ENCODE data around the gene NPL.

The NPL gene

DNA sequence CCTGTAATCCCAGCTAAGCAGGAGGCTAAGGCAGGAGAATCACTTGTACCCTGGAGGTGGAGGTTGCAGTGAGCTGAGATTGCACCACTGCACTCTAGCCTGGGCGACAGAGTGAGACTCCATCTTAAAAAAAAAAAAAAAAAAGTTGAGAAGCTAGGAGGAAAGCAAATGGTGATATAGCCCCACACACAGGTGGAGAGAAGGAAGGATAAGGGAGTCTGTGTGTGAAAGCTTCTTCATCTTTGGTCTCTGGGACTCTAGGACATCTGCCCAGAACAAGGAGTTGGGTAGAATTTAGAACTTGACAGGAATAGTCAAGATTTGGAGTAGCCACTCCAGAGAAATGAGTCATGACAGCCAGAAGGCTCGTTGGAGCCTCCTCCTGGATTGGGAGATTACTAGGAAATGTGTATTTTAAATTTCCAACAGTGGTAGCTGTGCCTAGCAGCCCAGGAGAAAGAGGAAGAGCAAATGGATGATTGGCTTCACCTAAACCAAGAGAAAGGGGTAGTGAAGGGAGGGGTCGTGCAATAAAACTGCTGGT, 19.9 kb downstream of the NPL start:
- ATAC-seq = no peak; the same call in 2 of the 3 replicates
- TF ChIP-seq, protein P1, sequence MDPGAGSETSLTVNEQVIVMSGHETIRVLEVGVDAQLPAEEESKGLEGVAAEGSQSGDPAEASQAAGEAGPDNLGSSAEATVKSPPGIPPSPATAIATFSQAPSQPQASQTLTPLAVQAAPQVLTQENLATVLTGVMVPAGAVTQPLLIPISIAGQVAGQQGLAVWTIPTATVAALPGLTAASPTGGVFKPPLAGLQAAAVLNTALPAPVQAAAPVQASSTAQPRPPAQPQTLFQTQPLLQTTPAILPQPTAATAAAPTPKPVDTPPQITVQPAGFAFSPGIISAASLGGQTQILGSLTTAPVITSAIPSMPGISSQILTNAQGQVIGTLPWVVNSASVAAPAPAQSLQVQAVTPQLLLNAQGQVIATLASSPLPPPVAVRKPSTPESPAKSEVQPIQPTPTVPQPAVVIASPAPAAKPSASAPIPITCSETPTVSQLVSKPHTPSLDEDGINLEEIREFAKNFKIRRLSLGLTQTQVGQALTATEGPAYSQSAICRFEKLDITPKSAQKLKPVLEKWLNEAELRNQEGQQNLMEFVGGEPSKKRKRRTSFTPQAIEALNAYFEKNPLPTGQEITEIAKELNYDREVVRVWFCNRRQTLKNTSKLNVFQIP (CRISPR knock-in tag; IDR thresholded peaks at IDR 0.05; ENCODE audit: borderline replicate concordance, low read depth) = no peak
- no peak for TF ChIP-seq PPARA (CRISPR knock-in tag; IDR thresholded peaks at IDR 0.05; ENCODE audit: borderline replicate concordance)
- no peak for TF ChIP-seq PATZ1 (CRISPR knock-in tag; IDR thresholded peaks at IDR 0.05; ENCODE audit: borderline replicate concordance)
- no peak for TF ChIP-seq ISL1 (CRISPR knock-in tag; IDR thresholded peaks at IDR 0.05)
- TF ChIP-seq ZNF8 (CRISPR knock-in tag; IDR thresholded peaks at IDR 0.05) = no peak
- TF ChIP-seq TOX (CRISPR knock-in tag; IDR thresholded peaks at IDR 0.05; ENCODE audit: borderline replicate concordance) = no peak
- TF ChIP-seq RARB (CRISPR knock-in tag; IDR thresholded peaks at IDR 0.05) = no peak
- TF ChIP-seq BACH2 (CRISPR knock-in tag; IDR thresholded peaks at IDR 0.05; ENCODE audit: borderline replicate concordance) = no peak
- TF ChIP-seq, protein P2, sequence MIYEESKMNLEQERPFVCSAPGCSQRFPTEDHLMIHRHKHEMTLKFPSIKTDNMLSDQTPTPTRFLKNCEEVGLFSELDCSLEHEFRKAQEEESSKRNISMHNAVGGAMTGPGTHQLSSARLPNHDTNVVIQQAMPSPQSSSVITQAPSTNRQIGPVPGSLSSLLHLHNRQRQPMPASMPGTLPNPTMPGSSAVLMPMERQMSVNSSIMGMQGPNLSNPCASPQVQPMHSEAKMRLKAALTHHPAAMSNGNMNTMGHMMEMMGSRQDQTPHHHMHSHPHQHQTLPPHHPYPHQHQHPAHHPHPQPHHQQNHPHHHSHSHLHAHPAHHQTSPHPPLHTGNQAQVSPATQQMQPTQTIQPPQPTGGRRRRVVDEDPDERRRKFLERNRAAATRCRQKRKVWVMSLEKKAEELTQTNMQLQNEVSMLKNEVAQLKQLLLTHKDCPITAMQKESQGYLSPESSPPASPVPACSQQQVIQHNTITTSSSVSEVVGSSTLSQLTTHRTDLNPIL (CRISPR knock-in tag; IDR thresholded peaks at IDR 0.05; ENCODE audit: low read depth) = no peak
- TF ChIP-seq ZFP30 (CRISPR knock-in tag; IDR thresholded peaks at IDR 0.05) = no peak
- TF ChIP-seq, protein P3, sequence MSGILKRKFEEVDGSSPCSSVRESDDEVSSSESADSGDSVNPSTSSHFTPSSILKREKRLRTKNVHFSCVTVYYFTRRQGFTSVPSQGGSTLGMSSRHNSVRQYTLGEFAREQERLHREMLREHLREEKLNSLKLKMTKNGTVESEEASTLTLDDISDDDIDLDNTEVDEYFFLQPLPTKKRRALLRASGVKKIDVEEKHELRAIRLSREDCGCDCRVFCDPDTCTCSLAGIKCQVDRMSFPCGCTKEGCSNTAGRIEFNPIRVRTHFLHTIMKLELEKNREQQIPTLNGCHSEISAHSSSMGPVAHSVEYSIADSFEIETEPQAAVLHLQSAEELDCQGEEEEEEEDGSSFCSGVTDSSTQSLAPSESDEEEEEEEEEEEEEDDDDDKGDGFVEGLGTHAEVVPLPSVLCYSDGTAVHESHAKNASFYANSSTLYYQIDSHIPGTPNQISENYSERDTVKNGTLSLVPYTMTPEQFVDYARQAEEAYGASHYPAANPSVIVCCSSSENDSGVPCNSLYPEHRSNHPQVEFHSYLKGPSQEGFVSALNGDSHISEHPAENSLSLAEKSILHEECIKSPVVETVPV (CRISPR knock-in tag; IDR thresholded peaks at IDR 0.05) = no peak
- no peak for TF ChIP-seq ZC3H10 (CRISPR knock-in tag; IDR thresholded peaks at IDR 0.05)
- no peak for TF ChIP-seq OSR1 (CRISPR knock-in tag; IDR thresholded peaks at IDR 0.05)
- no peak for TF ChIP-seq GLIS3 (CRISPR knock-in tag; IDR thresholded peaks at IDR 0.05)
- TF ChIP-seq CSDC2 (CRISPR knock-in tag; IDR thresholded peaks at IDR 0.05) = no peak
- TF ChIP-seq ARNTL (CRISPR knock-in tag; IDR thresholded peaks at IDR 0.05; ENCODE audit: borderline replicate concordance, low read depth) = no peak
- no peak for TF ChIP-seq ZFP3 (CRISPR knock-in tag; IDR thresholded peaks at IDR 0.05)
- TF ChIP-seq ESRRG (CRISPR knock-in tag; IDR thresholded peaks at IDR 0.05) = no peak

DNA sequence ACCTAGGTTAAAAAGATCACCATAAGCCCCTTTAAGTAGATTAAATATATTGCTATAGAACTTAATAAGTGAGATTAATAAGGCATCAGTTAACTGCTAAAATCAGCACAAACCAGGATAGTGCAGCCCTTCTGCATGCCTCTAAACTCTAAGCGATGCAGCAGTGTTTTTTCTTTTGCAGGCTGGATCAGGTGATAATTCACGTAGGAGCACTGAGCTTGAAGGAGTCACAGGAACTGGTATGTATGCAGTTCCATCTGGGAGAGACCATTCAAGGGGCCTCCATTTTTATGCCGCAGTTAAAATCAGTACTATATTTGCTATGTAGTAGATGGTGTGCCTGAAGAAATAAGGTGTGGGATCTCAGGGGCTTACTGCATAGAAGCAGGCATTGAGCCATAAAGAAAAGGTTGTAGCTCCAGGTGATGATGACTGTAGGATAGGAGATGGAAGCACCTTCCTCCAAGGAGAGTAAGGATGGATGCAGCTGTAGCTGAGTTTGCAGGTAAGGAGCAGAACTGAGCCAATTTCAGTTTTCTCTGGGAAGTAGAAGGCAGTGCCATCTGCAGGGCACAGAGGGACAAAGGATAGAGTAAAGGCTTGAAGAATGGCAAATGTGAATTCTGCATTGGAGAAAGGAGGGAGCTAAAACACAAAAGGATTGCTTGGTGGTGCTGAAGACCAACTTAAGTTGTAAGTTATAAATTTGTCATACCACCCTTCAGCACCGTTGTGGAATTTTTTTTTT, 22.6 kb downstream of the NPL start:
- no peak for TF ChIP-seq TOX (CRISPR knock-in tag; IDR thresholded peaks at IDR 0.05; ENCODE audit: borderline replicate concordance)
- no peak for TF ChIP-seq TSHZ2 (CRISPR knock-in tag; IDR thresholded peaks at IDR 0.05)
- no peak for TF ChIP-seq OSR1 (CRISPR knock-in tag; IDR thresholded peaks at IDR 0.05)
- no peak for TF ChIP-seq ZC3H10 (CRISPR knock-in tag; IDR thresholded peaks at IDR 0.05)
- TF ChIP-seq, protein P2 (CRISPR knock-in tag; IDR thresholded peaks at IDR 0.05; ENCODE audit: low read depth) = no peak
- ATAC-seq = peak; percentile 42; the same call in 1 of the 3 replicates
